ENCODE results near the gene GLCE.

Gene GLCE

DNA sequence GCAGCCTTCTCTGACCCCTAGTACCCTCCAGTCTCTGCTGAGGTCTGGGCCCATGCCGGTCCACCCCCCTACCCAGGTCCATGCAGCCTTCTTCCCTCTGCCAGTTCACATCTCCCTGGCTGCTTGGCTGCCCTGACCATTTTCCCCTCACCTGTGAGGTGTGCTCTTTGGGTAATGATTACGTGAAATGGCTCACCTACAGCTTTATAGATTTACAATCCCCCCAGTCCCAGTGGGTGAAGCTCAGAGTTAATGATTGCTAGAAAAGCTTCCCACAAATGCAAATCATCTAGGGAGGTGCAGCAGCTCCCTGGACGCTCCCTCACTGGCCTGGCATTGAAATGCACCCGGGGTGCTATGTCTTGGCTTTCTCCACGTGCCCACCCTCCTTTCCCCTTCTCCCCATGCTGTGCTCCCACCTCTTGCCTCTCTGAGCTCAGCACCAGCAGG is 157.0 kb downstream of the GLCE start:
- TF ChIP-seq, protein P1, sequence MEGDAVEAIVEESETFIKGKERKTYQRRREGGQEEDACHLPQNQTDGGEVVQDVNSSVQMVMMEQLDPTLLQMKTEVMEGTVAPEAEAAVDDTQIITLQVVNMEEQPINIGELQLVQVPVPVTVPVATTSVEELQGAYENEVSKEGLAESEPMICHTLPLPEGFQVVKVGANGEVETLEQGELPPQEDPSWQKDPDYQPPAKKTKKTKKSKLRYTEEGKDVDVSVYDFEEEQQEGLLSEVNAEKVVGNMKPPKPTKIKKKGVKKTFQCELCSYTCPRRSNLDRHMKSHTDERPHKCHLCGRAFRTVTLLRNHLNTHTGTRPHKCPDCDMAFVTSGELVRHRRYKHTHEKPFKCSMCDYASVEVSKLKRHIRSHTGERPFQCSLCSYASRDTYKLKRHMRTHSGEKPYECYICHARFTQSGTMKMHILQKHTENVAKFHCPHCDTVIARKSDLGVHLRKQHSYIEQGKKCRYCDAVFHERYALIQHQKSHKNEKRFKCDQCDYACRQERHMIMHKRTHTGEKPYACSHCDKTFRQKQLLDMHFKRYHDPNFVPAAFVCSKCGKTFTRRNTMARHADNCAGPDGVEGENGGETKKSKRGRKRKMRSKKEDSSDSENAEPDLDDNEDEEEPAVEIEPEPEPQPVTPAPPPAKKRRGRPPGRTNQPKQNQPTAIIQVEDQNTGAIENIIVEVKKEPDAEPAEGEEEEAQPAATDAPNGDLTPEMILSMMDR (IDR thresholded peaks at IDR 0.05; ENCODE audit: borderline replicate concordance, insufficient read depth, low read depth, low read length): no peak

DNA sequence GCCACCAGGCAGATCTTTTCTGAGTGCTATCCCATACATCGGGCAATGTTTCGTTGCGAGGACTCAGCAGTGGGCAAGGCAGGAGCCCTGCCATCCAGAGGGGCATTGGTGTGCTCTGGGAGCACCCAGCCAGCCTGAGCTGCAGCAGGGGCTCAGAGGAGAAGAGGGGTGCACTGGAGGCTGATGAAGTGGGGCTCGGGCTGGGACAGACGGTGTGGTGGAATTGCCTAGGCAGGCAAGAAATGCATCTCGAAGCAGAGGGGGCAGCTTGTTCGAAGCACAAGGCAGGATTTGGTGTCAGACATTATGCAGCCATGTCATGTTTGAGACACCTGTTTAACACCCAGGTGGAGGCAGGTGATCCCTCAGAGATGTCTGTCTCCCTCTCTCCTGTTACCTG is 157.6 kb downstream of the GLCE start:
- H3K4me3 ChIP-seq (ENCODE audit: low read depth, low read length): no peak overlapping the region
- TF ChIP-seq, protein P1 (IDR thresholded peaks at IDR 0.05; ENCODE audit: borderline replicate concordance, insufficient read depth, low read depth, low read length): no peak

More for the DNA sequence above, 157.0 kb downstream of the GLCE start:
- no peak overlapping the region for H3K4me3 ChIP-seq (ENCODE audit: low read depth, low read length)

DNA sequence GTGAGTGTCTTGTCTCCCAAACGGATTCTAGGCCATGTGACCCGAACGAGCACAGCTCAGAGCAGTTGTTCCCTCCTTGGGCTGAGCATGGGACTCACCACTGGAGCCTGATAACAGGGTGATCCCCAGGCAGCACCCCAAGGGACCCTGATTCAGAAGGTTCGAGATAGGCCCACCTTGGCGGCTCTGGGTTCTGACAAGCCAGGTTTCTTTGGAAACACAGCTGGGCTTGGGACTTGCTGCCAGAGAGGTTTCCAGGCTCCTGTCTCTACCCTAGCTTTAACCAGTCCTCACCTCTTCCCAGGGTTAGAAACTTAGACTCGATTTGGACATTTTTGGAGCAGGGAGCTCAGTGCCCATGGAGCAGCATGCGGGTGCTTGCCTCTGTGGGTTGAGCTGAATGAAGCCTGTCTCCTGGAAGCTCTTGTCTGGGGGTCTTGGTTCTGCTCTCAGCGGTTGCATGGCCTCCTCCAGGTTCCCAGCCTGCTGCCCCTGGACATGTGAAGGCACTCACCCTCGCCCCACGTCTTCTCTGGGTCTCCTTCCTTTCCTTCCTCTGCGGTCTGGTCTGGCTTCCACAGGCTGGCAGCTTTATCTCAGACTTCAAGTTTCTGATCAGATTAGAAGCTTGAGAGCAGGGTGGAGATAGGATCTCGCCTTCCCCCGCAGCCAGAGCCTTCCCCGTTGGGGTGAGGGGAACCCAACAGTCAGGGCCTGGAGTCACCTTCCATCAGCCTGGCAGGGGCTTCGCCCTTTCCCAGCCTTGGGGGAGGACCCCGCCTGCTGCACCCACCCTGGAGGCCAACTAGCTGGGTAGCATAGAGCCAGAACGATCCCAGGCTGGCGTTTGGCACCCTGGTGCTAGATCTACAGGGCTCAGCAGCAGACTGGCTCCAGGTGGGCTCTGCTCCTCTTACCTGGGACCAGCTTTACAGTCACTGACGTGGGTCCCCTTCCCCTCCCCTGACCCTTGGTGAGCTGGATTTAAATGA is 159.2 kb downstream of the GLCE start:
- TF ChIP-seq, protein P1 (IDR thresholded peaks at IDR 0.05; ENCODE audit: borderline replicate concordance, insufficient read depth, low read depth, low read length): no peak
- H3K4me3 ChIP-seq (ENCODE audit: low read depth, low read length): no peak overlapping the region

DNA sequence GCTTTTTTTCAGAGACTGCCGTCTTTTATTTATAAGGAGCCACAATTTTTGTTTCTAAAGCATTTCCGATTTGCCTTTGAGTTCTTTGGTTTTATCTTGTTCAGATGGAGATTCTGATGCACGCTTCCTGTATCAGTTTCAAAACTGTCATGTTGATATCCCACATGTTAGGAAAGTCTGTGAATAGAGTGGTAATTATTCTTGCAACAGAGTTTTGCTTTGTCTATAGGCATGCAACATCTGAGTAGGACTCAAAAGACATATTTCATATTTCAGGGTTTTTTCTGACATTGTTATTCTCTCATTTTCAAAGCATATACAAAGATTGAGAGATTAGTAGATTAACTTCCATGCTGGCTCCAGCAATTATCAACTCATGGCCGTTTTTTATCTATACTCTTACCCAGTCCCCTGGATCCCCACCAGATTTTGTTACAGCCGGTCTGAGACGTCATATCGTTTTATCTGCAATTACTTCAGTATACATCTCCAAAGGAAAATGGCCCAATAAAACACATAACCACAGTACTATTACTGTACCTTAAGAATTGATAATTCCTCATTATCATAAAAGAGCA is 160.6 kb downstream of the GLCE start:
- TF ChIP-seq, protein P1 (IDR thresholded peaks at IDR 0.05; ENCODE audit: borderline replicate concordance, insufficient read depth, low read depth, low read length): no peak
- no peak overlapping the region for H3K4me3 ChIP-seq (ENCODE audit: low read depth, low read length)
